Measurements from ENCODE around the gene RASGRP1. TPM values are rescaled to one million over a fixed set of nuclear protein-coding genes. Genes with fewer than 3 reads are reported as not detected.

RASGRP1 gene
- total RNA-seq, 1 donor from 2014 or later, result 0.42 TPM

GRCh38 chr15:38517312-38517975 is 47.2 kb downstream of the RASGRP1 start:
- intact Hi-C loops (cut with micrococcal nuclease), result no loop called here

GRCh38 chr15:38516626-38517025 is 48.0 kb downstream of the RASGRP1 start:
- intact Hi-C loops (cut with micrococcal nuclease), result no loop called here
- DNase-seq (no peak), ATAC-seq (no peak)

More at GRCh38 chr15:38517312-38517975, 47.2 kb downstream of the RASGRP1 start:
- DNase-seq, result no peak
- ATAC-seq, result no peak

DNA sequence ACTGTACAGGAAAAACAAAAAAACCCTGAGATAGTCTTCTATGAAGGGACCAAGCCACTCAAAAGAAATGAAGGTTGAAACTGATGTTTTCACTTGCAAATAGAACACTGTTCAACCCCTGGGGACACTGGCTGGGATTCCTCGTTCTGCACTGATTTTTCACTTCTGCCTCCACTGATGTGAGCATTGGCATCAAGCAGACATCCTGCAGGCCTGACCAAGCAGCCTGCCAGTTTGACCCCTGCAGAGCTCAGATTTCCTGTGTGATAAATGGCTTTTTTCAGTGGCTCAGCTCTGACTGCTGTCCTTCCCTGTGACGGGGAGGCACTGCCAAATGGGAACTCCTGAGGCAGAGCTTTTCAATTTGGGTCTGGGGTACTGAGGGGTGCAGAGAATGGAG is 50.0 kb downstream of the RASGRP1 start:
- ATAC-seq (no peak), DNase-seq (no peak)
- intact Hi-C loops (cut with micrococcal nuclease), result no loop called here

DNA sequence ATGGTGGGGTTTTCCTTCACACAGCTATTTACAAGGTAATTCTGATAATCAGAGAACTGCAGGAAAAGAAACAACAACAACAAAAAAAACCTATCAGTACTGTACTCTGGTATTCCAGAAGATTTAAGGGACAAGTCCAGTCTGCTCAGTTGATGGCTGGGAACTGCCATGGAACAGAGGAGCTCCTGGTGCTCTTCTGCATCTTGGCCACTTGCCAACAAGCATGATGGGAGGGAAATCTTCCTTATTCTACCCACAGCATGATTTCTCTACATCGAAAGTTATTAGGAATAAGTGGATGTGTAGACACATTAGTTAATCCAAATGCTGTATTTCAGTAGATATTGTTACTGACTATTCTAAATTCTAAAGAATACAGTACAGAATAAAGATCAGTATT is 51.7 kb downstream of the RASGRP1 start:
- DNase-seq, result no peak
- intact Hi-C loops (cut with micrococcal nuclease), result no loop called here
- no peak for ATAC-seq

- intact Hi-C loops (cut with micrococcal nuclease), result no loop called here
- ATAC-seq, result no peak
- DNase-seq, result no peak
Observed at GRCh38 chr15:38509152-38509551, 55.5 kb downstream of the RASGRP1 start.

- ATAC-seq (no peak), DNase-seq (no peak)
- intact Hi-C loops (cut with micrococcal nuclease), result no loop called here
Observed at GRCh38 chr15:38508647-38509046, 56.0 kb downstream of the RASGRP1 start.

- intact Hi-C loops (cut with micrococcal nuclease), result no loop called here
- no peak for ATAC-seq
- no peak for DNase-seq
Observed at GRCh38 chr15:38507570-38507969, 57.0 kb downstream of the RASGRP1 start.

GRCh38 chr15:38506997-38507396 is 57.6 kb downstream of the RASGRP1 start:
- no peak for DNase-seq
- ATAC-seq, result no peak
- intact Hi-C loops (cut with micrococcal nuclease), result no loop called here

DNA sequence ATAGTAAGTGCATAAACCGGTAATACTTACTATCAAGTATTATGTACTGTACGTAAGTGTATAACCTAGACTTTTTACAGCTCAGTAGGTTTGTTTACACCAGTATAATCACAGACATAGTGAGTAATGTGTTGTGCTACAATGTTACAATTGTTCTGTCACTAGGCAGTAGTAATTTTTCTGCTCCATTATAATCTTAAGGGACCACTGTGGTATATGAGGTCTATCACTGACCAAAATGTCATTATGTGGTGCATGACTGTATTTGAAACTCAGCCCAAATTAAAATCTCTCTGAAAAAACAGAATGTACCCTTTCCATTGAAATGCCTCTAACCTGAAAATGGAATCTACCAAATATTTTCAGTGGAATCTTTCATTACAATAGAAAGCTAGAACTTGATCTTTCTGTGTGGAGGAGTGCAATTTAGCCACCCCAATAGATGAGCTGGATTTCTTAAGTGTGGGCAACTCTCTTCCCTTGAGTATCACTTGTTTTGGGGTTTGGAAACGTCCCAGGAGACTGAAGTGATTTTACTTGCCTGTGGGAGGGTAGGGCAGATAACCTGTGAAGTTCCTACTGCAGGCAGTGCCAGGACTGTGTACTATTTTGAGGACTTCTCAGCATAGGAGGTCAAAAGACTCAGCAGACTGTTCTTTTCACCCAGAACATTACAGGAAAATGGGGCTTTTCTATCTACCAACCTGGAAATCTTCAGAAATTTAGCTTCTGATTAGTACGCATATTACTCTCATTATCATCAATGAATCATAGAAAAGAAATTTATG is 59.7 kb downstream of the RASGRP1 start:
- ATAC-seq, result peak; percentile 66
- intact Hi-C loops (cut with micrococcal nuclease), result no loop called here

DNA sequence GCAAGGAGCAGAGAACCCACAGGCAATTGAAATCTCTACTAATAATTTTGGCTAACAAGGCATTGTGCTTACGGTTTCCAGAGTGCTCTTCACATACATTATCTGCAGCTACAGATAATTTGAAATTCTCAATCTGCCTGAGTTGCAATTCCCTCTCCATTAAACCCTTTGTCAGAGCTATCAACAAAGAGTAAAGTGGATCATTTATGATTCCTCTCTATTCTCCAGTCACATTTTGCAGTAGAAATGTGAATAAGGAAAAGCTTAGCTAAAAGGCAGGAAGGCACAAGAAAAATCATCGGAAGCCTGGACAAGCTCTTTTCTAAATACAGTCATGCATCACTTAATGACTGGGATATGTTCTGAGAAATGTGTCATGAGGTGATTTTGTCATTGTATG is 61.1 kb downstream of the RASGRP1 start:
- intact Hi-C loops (cut with micrococcal nuclease), result no loop called here
- DNase-seq (no peak), ATAC-seq (no peak)

More for the DNA sequence above, 59.7 kb downstream of the RASGRP1 start:
- no peak for DNase-seq

DNA sequence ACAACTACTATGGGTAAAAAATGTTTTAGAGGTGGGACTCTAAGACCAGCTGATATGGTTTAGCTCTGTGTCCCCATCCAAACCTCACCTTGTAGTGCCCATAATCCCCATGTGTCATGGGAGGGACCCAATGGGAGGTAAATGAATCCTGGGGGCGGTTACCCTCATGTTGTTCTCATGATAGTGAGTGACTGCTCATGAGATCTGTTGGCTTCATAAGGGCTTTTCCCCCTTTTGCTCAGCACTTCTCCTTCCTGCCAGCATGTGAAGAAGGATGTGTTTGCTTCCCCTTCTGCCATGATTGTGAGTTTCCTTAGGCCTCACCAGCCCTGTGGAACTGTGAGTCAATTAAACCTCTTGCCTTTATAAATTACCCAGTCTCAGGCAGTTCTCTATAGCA is 65.0 kb downstream of the RASGRP1 start:
- no peak for ATAC-seq
- intact Hi-C loops (cut with micrococcal nuclease), result no loop called here

GRCh38 chr15:38496151-38496550 is 68.5 kb downstream of the RASGRP1 start:
- intact Hi-C loops (cut with micrococcal nuclease), result no loop called here
- ATAC-seq (no peak), DNase-seq (no peak)

More for the DNA sequence above, 65.0 kb downstream of the RASGRP1 start:
- no peak for DNase-seq

GRCh38 chr15:38490242-38490922 is 74.2 kb downstream of the RASGRP1 start:
- intact Hi-C loops (cut with micrococcal nuclease), result no loop called here
- ATAC-seq, result no peak
- DNase-seq, result no peak

- intact Hi-C loops (cut with micrococcal nuclease), result no loop called here
- DNase-seq (no peak), ATAC-seq (no peak)
Observed at GRCh38 chr15:38487378-38487777, 77.2 kb downstream of the RASGRP1 start.

DNA sequence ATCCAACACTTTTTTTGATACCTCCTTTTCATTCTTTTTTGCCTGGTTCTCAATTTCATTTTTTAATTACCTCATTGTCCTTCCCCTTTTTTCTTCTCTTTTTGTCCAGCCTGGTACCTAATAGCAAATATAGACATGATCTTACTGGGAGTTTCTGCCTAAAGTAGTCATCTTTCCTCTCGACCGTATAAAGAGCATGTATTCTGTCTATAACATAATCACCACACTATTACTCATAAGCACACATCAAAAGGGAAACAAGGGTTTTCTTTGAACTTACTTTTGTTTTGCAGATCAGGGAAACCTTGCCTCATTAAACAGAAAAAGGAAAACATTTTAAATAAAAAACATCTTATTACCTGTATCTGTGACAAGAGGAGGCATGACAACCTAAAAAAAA is 77.7 kb downstream of the RASGRP1 start:
- no peak for DNase-seq
- ATAC-seq, result no peak
- intact Hi-C loops (cut with micrococcal nuclease), result no loop called here

DNA sequence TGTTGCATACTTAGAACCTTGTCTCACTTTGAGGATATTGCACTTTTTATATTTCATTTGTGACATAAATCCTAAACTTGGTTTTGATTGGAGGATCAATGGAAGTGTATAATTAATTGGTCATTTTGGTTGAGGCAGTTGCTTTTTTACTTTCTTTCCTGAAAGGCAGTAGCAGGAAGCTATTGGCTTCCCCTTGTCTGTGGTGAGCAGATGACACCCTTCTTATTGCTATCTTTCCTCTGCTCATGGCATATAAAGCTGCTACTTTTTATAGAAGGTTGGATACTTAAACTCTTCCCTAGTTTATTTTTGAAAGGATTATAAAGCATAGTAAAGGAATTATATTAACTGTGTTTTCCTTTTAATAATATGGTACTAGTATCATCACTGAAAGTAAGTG is 82.0 kb downstream of the RASGRP1 start:
- intact Hi-C loops (cut with micrococcal nuclease), result no loop called here
- ATAC-seq (no peak), DNase-seq (no peak)

DNA sequence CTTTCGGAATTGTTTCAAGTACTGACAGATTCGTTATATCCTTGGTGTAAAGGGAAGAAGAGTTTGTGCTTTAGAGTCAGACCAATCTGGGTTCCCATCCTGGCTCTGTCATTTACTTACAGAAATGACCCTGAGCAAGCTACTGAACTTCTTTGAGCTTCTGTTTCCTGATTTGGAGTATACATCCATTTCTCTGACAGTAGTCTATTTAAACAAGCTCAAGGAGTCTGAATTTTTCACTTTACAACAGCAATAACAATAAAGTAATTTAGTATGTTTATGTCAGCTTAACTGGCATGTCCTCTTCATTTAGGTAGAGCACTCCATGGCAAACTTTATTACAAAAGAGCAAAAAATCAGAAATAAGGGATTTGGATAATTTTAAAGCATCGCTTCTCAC is 82.9 kb downstream of the RASGRP1 start:
- DNase-seq (no peak), ATAC-seq (no peak)
- intact Hi-C loops (cut with micrococcal nuclease), result no loop called here

GRCh38 chr15:38481113-38481512 is 83.5 kb downstream of the RASGRP1 start:
- ATAC-seq, result no peak
- intact Hi-C loops (cut with micrococcal nuclease), result no loop called here
- no peak for DNase-seq

DNA sequence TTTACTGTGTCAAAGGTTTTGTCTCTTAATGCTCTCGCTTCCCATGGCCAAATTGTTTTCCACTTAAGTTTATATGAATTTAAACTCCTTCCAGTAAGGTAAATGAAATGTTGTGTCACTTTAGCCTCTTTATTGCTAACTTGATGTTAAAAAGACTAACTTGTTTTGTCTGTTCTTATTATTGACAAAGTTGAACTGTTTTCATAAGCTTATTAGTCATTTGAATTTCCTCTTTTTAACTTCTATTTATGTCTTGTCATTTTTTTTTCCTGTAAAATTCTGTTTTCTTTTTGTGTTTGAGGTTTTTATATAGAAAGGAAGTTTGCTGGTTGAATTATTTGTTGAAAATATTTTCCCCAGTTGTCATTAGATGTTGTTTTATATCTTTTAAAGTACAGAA is 84.9 kb downstream of the RASGRP1 start:
- intact Hi-C loops (cut with micrococcal nuclease), result loop anchor here (10.0 kb wide), 1 partner anchor 205 kb away; no protein-coding TSS in a partner anchor
- ATAC-seq (no peak), DNase-seq (no peak)

- DNase-seq (no peak), ATAC-seq (no peak)
- intact Hi-C loops (cut with micrococcal nuclease), result loop anchor here (10.0 kb wide), 1 partner anchor 206 kb away; no protein-coding TSS in a partner anchor
Observed at GRCh38 chr15:38479266-38479665, 85.3 kb downstream of the RASGRP1 start.
